ENCODE data around the gene BAHCC1.
A peak's percentile ranks its signal among the peaks of the same experiment; 100 is the strongest.
"Not testable (repeated sequence)": the region's sequence is repeated elsewhere in the genome, so short reads cannot be mapped to it uniquely, and the experiment has no call there.

BAHCC1 gene

GRCh38 chr17:81394921-81395599 lies at the start of gene BAHCC1:
Gene BAHCC1, plus strand, starts transcription at chr17:81395457. Its CDS starts 4,283 bp downstream, at chr17:81399740.
- peak; percentile 86 to 97 for DNase-seq

GRCh38 chr17:81346090-81346907 lies 49.0 kb upstream of the BAHCC1 start:
- DNase-seq: peak; percentile 97 to 98

- DNase-seq: no peak
Observed at GRCh38 chr17:81346908-81347349, 48.3 kb upstream of the BAHCC1 start.

- DNase-seq: no peak
Observed at GRCh38 chr17:81347437-81347836, 47.8 kb upstream of the BAHCC1 start.

- DNase-seq: no peak
Observed at GRCh38 chr17:81348097-81349055, 46.9 kb upstream of the BAHCC1 start.

GRCh38 chr17:81349397-81350319 lies 45.6 kb upstream of the BAHCC1 start:
- DNase-seq: no peak

- DNase-seq: no peak
Observed at GRCh38 chr17:81350320-81350890, 44.9 kb upstream of the BAHCC1 start.

- DNase-seq: not testable (repeated sequence)
Observed at GRCh38 chr17:81351329-81352052, 43.8 kb upstream of the BAHCC1 start.

GRCh38 chr17:81352056-81352455 lies 43.2 kb upstream of the BAHCC1 start:
- not testable (repeated sequence) for DNase-seq

- DNase-seq: no peak
Observed at GRCh38 chr17:81354252-81354953, 40.9 kb upstream of the BAHCC1 start.

- DNase-seq: no peak
Observed at GRCh38 chr17:81354954-81355347, 40.3 kb upstream of the BAHCC1 start.

- no peak for DNase-seq
Observed at GRCh38 chr17:81359218-81359617, 36.0 kb upstream of the BAHCC1 start.

- DNase-seq: not testable (repeated sequence)
Observed at GRCh38 chr17:81362001-81362400, 33.3 kb upstream of the BAHCC1 start.

GRCh38 chr17:81364278-81365147 lies 30.7 kb upstream of the BAHCC1 start:
- no peak for DNase-seq

- DNase-seq: peak in 1 of 2 donors; percentile 46
Observed at GRCh38 chr17:81365148-81365600, 30.1 kb upstream of the BAHCC1 start.

GRCh38 chr17:81365601-81366585 lies 29.4 kb upstream of the BAHCC1 start:
- DNase-seq: no peak

GRCh38 chr17:81366648-81367047 lies 28.6 kb upstream of the BAHCC1 start:
- DNase-seq: no peak

- no peak for DNase-seq
Observed at GRCh38 chr17:81367171-81367570, 28.1 kb upstream of the BAHCC1 start.

Measured in stimulated activated CD4-positive, alpha-beta T cell treated with anti-CD3 and anti-CD28 coated beads, Interleukin-2, amount 100 ng/mL, for 24 hours (primary cell).